Fibroblast of lung (primary cell): ENCODE measurements around the gene ZNF430. TPM values are rescaled to one million over a fixed set of nuclear protein-coding genes. Genes with fewer than 3 reads are reported as not detected.

Experiments used
- DNase-seq, 2 donors: peaks; one replicate each; pipeline versions ENCODE4 v3.0.0 to v3.0.0-alpha.2; 2010; ENCODE audit warnings: low read depth in 2 of 2
- H2AFZ ChIP-seq: 2 replicates; pipeline ENCODE4 v1.5.1; 2012; ENCODE audit warnings: low read length, control low read depth, inconsistent platforms
- H3K27ac ChIP-seq: 2 replicates; pipeline ENCODE4 v1.5.1; 2011; ENCODE audit warnings: low read length, control low read depth; ENCODE audit not compliant: insufficient read depth
- H3K27me3 ChIP-seq: 2 replicates; pipeline ENCODE4 v1.5.1; 2011; ENCODE audit warnings: mild to moderate bottlenecking, low read length; ENCODE audit not compliant: control insufficient read depth, insufficient read depth
- H3K36me3 ChIP-seq: 2 replicates; pipeline ENCODE4 v1.5.1; 2011; ENCODE audit warnings: low read length; ENCODE audit not compliant: control insufficient read depth, insufficient read depth
- H3K4me1 ChIP-seq: 2 replicates; pipeline ENCODE4 v1.5.1; 2011; ENCODE audit warnings: low read length; ENCODE audit not compliant: control insufficient read depth, insufficient read depth; ENCODE audit errors: extremely low read depth
- H3K4me2 ChIP-seq: 2 replicates; pipeline ENCODE4 v1.5.1; 2011; ENCODE audit warnings: low read length, control low read depth; ENCODE audit not compliant: insufficient read depth; ENCODE audit errors: extremely low read depth
- H3K4me3 ChIP-seq, 4 experiments: fragments of 200-600 bp in 1 of 4; sonication (generic) in 1 of 4; replicated peaks in 1 of 4; 2 replicates each; pipeline ENCODE4 v1.5.1; 2011 to 2016; ENCODE audit warnings: low read length in 4 of 4, low read depth in 3 of 4, mild to moderate bottlenecking in 3 of 4, control low read depth in 2 of 4, inconsistent platforms in 1 of 4, mixed read lengths in 1 of 4; ENCODE audit not compliant: insufficient read depth in 1 of 4; ENCODE audit errors: control extremely low read depth in 1 of 4
- H3K79me2 ChIP-seq: 2 replicates; pipeline ENCODE4 v1.5.1; 2012; ENCODE audit warnings: mild to moderate bottlenecking, low read length, inconsistent platforms; ENCODE audit not compliant: control insufficient read depth, insufficient read depth
- H3K9ac ChIP-seq: 2 replicates; pipeline ENCODE4 v1.5.1; 2011; ENCODE audit warnings: mild to moderate bottlenecking, low read length, control low read depth; ENCODE audit not compliant: insufficient read depth
- H3K9me3 ChIP-seq: 2 replicates; pipeline ENCODE4 v1.5.1; 2012; ENCODE audit warnings: low read depth, low read length; ENCODE audit not compliant: control insufficient read depth, insufficient read depth
- H4K20me1 ChIP-seq: 2 replicates; pipeline ENCODE4 v1.5.1; 2011; ENCODE audit warnings: low read length; ENCODE audit not compliant: control insufficient read depth, insufficient read depth; ENCODE audit errors: extremely low read depth
- EZH2 ChIP-seq: IDR thresholded peaks from 2 replicates; pipeline ENCODE4 v1.5.1; 2012; ENCODE audit warnings: low read length, control low read depth, mild to moderate bottlenecking; ENCODE audit errors: missing control alignments
- polyA plus RNA-seq, 2 donors: library from polyadenylated mRNA; depleted of rRNA in 1 of 2; stranded (reverse) in 1 of 2; unstranded in 1 of 2; fragments of >200 nt; gene quantifications; 2 replicates each; pipeline ENCODE4 v1.2.1, GENCODE V29; 2011 to 2012; ENCODE audit warnings: missing spikeins in 1 of 2
- total RNA-seq: library from RNA; depleted of rRNA; stranded (reverse); fragments of >200 nt; gene quantifications from 2 replicates; pipeline ENCODE4 v1.2.1, GENCODE V29; 2014
- TF ChIP-seq, protein P1 (sequence below), 2 donors: IDR thresholded peaks in 1 of 2; conservative IDR thresholded peaks in 1 of 2; 1 replicate in 1 of 2; 2 replicates in 1 of 2; pipeline ENCODE4 v1.5.1; 2011 to 2012; ENCODE audit warnings: low read length in 2 of 2, control low read depth in 1 of 2, inconsistent platforms in 1 of 2, low read depth in 1 of 2, mild to moderate bottlenecking in 1 of 2

ZNF430 gene
- total and polyA plus RNA-seq, 2 donors (not counting 1 experiment from before 2014, with no cell fraction given): 5.8 to 8.5 TPM

GRCh38 chr19:21045028-21045427 is 24.6 kb downstream of the ZNF430 start:
- H3K36me3 ChIP-seq: peaks cover 1% of the 10 kb centered on the region
- no peak for DNase-seq
- H3K27me3 ChIP-seq: no peaks in the 10 kb centered on the region
- no peaks in the 10 kb centered on the region for H4K20me1 ChIP-seq
- TF ChIP-seq, protein P1, sequence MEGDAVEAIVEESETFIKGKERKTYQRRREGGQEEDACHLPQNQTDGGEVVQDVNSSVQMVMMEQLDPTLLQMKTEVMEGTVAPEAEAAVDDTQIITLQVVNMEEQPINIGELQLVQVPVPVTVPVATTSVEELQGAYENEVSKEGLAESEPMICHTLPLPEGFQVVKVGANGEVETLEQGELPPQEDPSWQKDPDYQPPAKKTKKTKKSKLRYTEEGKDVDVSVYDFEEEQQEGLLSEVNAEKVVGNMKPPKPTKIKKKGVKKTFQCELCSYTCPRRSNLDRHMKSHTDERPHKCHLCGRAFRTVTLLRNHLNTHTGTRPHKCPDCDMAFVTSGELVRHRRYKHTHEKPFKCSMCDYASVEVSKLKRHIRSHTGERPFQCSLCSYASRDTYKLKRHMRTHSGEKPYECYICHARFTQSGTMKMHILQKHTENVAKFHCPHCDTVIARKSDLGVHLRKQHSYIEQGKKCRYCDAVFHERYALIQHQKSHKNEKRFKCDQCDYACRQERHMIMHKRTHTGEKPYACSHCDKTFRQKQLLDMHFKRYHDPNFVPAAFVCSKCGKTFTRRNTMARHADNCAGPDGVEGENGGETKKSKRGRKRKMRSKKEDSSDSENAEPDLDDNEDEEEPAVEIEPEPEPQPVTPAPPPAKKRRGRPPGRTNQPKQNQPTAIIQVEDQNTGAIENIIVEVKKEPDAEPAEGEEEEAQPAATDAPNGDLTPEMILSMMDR (conservative IDR thresholded peaks at IDR 0.05 in 1 of 2, IDR thresholded peaks at IDR 0.05 in 1 of 2; ENCODE audit: low read depth in 1 of 2, low read length in 2 of 2): no peak
- no peak for TF ChIP-seq EZH2
- no peak overlapping the region for H3K9ac ChIP-seq
- no peak overlapping the region for H3K4me2 ChIP-seq
- no peaks in the 10 kb centered on the region for H3K4me1 ChIP-seq
- no peak overlapping the region for H2AFZ ChIP-seq
- no peaks in the 10 kb centered on the region for H3K9me3 ChIP-seq
- H3K27ac ChIP-seq: no peak overlapping the region
- H3K79me2 ChIP-seq: peaks cover 5% of the 10 kb centered on the region
- H3K4me3 ChIP-seq: no peak overlapping the region

GRCh38 chr19:21046489-21046888 is 26.0 kb downstream of the ZNF430 start:
- TF ChIP-seq, protein P1 (conservative IDR thresholded peaks at IDR 0.05 in 1 of 2, IDR thresholded peaks at IDR 0.05 in 1 of 2; ENCODE audit: low read depth in 1 of 2, low read length in 2 of 2): no peak
- Histone ChIP-seq H3K36me3 (peaks cover 1% of the 10 kb centered on the region), H3K4me2 (no peak overlapping the region), H3K27me3 (no peaks in the 10 kb centered on the region), H3K4me1 (no peaks in the 10 kb centered on the region), H3K9me3 (no peaks in the 10 kb centered on the region), H3K27ac (no peak overlapping the region), H3K79me2 (peaks cover 5% of the 10 kb centered on the region), H3K9ac (no peak overlapping the region), H2AFZ (no peak overlapping the region), H4K20me1 (no peaks in the 10 kb centered on the region), H3K4me3 (no peak overlapping the region)
- no peak for DNase-seq

GRCh38 chr19:21047716-21048115 is 27.3 kb downstream of the ZNF430 start:
- Histone ChIP-seq H3K9ac (no peak overlapping the region), H3K79me2 (peaks cover 5% of the 10 kb centered on the region)

More at GRCh38 chr19:21047716-21048115, 27.3 kb downstream of the ZNF430 start:
- Histone ChIP-seq H3K4me1 (no peaks in the 10 kb centered on the region), H2AFZ (no peak overlapping the region), H3K36me3 (peaks cover 1% of the 10 kb centered on the region), H3K4me2 (no peak overlapping the region), H3K4me3 (no peak overlapping the region), H3K27me3 (no peaks in the 10 kb centered on the region), H4K20me1 (no peaks in the 10 kb centered on the region), H3K27ac (no peak overlapping the region), H3K9me3 (no peaks in the 10 kb centered on the region)
- TF ChIP-seq, protein P1 (conservative IDR thresholded peaks at IDR 0.05 in 1 of 2, IDR thresholded peaks at IDR 0.05 in 1 of 2; ENCODE audit: low read depth in 1 of 2, low read length in 2 of 2): no peak
- TF ChIP-seq EZH2: no peak
- DNase-seq: no peak
